Osteocyte (in vitro differentiated cells): Measurements from ENCODE around the gene SEL1L3. TPM values are rescaled to one million over a fixed set of nuclear protein-coding genes. Genes with fewer than 3 reads are reported as not detected.

Experiments used
- DNase-seq: peaks from one replicate; pipeline ENCODE4 v3.0.0; 2021; ENCODE audit warnings: mixed read lengths; ENCODE audit not compliant: unreplicated experiment; ENCODE audit errors: extremely low spot score
- H3K27ac Mint-ChIP-seq: one replicate; pipeline ENCODE4 v1.8.0; 2021; ENCODE audit warnings: mild to moderate bottlenecking, mixed read lengths; ENCODE audit not compliant: unreplicated experiment
- H3K27me3 Mint-ChIP-seq: one replicate; pipeline ENCODE4 v1.8.0; 2021; ENCODE audit warnings: mixed read lengths; ENCODE audit not compliant: unreplicated experiment
- H3K36me3 Mint-ChIP-seq: one replicate; pipeline ENCODE4 v1.8.0; 2021; ENCODE audit warnings: mixed read lengths; ENCODE audit not compliant: unreplicated experiment
- H3K4me1 Mint-ChIP-seq: one replicate; pipeline ENCODE4 v1.8.0; 2021; ENCODE audit warnings: mixed read lengths; ENCODE audit not compliant: unreplicated experiment
- H3K4me3 Mint-ChIP-seq: one replicate; pipeline ENCODE4 v1.8.0; 2021; ENCODE audit warnings: mild to moderate bottlenecking, moderate library complexity, mixed read lengths; ENCODE audit not compliant: unreplicated experiment
- H3K9me3 Mint-ChIP-seq: one replicate; pipeline ENCODE4 v1.8.0; 2021; ENCODE audit warnings: mixed read lengths; ENCODE audit not compliant: unreplicated experiment
- total RNA-seq: library from RNA; stranded (reverse); gene quantifications from 2 replicates; pipeline ENCODE4 v1.2.1, GENCODE V29; 2021
- TF ChIP-seq, protein P1 (sequence below): fragments of 200-600 bp; sonication (generic); IDR thresholded peaks from 2 replicates; pipeline ENCODE4 v1.5.0; 2021; ENCODE audit warnings: antibody characterized with exemption, mild to moderate bottlenecking, moderate library complexity

The SEL1L3 gene
- total RNA-seq, 1 donor from 2014 or later, result 28.0 TPM

DNA sequence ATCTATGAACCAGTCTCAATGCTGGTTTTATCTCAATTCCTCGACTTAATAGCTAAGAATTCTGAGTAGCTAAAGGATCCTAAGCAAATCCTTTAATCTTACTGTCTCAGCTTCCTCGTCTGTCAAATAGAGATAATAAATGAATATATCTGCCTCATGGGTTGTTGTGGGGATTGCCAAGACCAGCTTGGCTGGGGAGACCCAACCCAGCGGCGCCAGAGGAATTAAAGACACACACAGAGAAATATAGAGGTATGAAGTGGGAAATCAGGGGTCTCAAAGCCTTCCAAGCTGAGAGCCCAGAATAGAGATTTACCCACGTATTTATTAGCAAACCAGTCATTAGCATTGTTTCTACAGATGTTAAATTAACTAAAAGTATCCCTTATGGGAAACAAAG is 165.3 kb downstream of the SEL1L3 start:
- TF ChIP-seq, protein P1, sequence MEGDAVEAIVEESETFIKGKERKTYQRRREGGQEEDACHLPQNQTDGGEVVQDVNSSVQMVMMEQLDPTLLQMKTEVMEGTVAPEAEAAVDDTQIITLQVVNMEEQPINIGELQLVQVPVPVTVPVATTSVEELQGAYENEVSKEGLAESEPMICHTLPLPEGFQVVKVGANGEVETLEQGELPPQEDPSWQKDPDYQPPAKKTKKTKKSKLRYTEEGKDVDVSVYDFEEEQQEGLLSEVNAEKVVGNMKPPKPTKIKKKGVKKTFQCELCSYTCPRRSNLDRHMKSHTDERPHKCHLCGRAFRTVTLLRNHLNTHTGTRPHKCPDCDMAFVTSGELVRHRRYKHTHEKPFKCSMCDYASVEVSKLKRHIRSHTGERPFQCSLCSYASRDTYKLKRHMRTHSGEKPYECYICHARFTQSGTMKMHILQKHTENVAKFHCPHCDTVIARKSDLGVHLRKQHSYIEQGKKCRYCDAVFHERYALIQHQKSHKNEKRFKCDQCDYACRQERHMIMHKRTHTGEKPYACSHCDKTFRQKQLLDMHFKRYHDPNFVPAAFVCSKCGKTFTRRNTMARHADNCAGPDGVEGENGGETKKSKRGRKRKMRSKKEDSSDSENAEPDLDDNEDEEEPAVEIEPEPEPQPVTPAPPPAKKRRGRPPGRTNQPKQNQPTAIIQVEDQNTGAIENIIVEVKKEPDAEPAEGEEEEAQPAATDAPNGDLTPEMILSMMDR, result no peak
- peaks cover 7% of the 10 kb centered on the region for H3K27me3 Mint-ChIP-seq
- no peak for DNase-seq
- H3K4me3 Mint-ChIP-seq, result no peak overlapping the region
- H3K4me1 Mint-ChIP-seq, result no peaks in the 10 kb centered on the region
- H3K27ac Mint-ChIP-seq, result no peak overlapping the region
- H3K9me3 Mint-ChIP-seq, result no peaks in the 10 kb centered on the region
- no peaks in the 10 kb centered on the region for H3K36me3 Mint-ChIP-seq

Other genes starting within 250 kb of the SEL1L3 start
- gene SLC34A2, start 207.1 kb downstream of the SEL1L3 start, total RNA-seq, result not detected in 2 replicates
- gene SMIM20, start 51.2 kb upstream of the SEL1L3 start, total RNA-seq, result 28.4 and 29.4 TPM in 2 replicates